DMS 273 (cell line): ENCODE measurements around the gene LRRC27.

Experiments
- DNase-seq: peaks from one replicate; lab custom pipeline; 2025; ENCODE audit not compliant: unreplicated experiment; lab: John Stamatoyannopoulos, UW

The LRRC27 gene

GRCh38 chr10:132410779-132411532 is 79.0 kb downstream of the LRRC27 start:
- peak; percentile 26 for DNase-seq

- peak; percentile 69 for DNase-seq
Observed at GRCh38 chr10:132411561-132412253, 79.7 kb downstream of the LRRC27 start.

GRCh38 chr10:132412316-132413192 is 80.6 kb downstream of the LRRC27 start:
- no peak for DNase-seq

GRCh38 chr10:132413226-132414205 is 81.5 kb downstream of the LRRC27 start:
- DNase-seq = no peak

GRCh38 chr10:132414402-132415016 is 82.5 kb downstream of the LRRC27 start:
- no peak for DNase-seq

- no peak for DNase-seq
Observed at GRCh38 chr10:132415255-132415654, 83.3 kb downstream of the LRRC27 start.

- no peak for DNase-seq
Observed at GRCh38 chr10:132415956-132416355, 84.0 kb downstream of the LRRC27 start.

GRCh38 chr10:132416566-132417256 is 84.7 kb downstream of the LRRC27 start:
- DNase-seq = no peak

GRCh38 chr10:132417257-132417910 is 85.4 kb downstream of the LRRC27 start:
- no peak for DNase-seq

- DNase-seq = no peak
Observed at GRCh38 chr10:132417957-132418441, 86.0 kb downstream of the LRRC27 start.

- peak; percentile 37 for DNase-seq
Observed at GRCh38 chr10:132418527-132419416, 86.8 kb downstream of the LRRC27 start.

- peak; percentile 44 for DNase-seq
Observed at GRCh38 chr10:132419538-132420468, 87.8 kb downstream of the LRRC27 start.

- no peak for DNase-seq
Observed at GRCh38 chr10:132420469-132420980, 88.5 kb downstream of the LRRC27 start.

- peak; percentile 71 for DNase-seq
Observed at GRCh38 chr10:132420981-132421846, 89.2 kb downstream of the LRRC27 start.
